ENCODE results near the gene CCDC192.

The CCDC192 gene

GRCh38 chr5:127941646-127942045, 238.5 kb downstream of the CCDC192 start:
- POLR2A ChIA-PET, result no interaction called here
- CTCF ChIA-PET, result interaction anchor here (1.7 kb wide), 2 partner anchors 10 to 32 kb away, joined by 3 to 6 read pairs; no protein-coding TSS in a partner anchor

GRCh38 chr5:127942246-127943060, 239.3 kb downstream of the CCDC192 start:
- CTCF ChIA-PET, result interaction anchor here (1.7 kb wide), 1 partner anchor 33 kb away, joined by 6 read pairs; no protein-coding TSS in a partner anchor
- POLR2A ChIA-PET, result no interaction called here

More at GRCh38 chr5:127941646-127942045, 238.5 kb downstream of the CCDC192 start:
- DNase-seq (ENCODE audit: low read depth, low spot score), result no peak
- no peak overlapping the region for H3K4me3 ChIP-seq (ENCODE audit: low read depth, low read length)
- TF ChIP-seq CTCF (IDR thresholded peaks at IDR 0.05; ENCODE audit: insufficient read depth, low read length, missing control alignments), result no peak

DNA sequence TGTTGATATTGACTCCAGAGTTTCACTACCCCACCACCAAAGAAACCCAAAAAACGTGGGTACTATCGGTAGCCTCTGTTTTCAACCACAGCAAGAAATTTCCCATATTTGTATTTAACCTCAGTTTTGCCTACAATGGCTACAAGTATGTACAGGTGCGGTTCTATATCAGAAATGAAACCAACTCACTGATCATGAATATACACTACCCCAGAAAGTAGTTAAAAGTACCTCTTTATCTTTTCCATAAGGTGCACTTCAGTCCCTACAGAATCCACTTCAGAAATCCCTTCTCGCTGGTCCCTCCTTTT, 239.8 kb downstream of the CCDC192 start:
- TF ChIP-seq CTCF (IDR thresholded peaks at IDR 0.05; ENCODE audit: insufficient read depth, low read length, missing control alignments), result no peak
- POLR2A ChIA-PET, result no interaction called here
- no peak overlapping the region for H3K4me3 ChIP-seq (ENCODE audit: low read depth, low read length)
- no peak for DNase-seq (ENCODE audit: low read depth, low spot score)
- CTCF ChIA-PET, result no interaction called here

More at GRCh38 chr5:127942246-127943060, 239.3 kb downstream of the CCDC192 start:
- DNase-seq (ENCODE audit: low read depth, low spot score), result no peak
- no peak overlapping the region for H3K4me3 ChIP-seq (ENCODE audit: low read depth, low read length)
- TF ChIP-seq CTCF (IDR thresholded peaks at IDR 0.05; ENCODE audit: insufficient read depth, low read length, missing control alignments), result no peak

- TF ChIP-seq CTCF (IDR thresholded peaks at IDR 0.05; ENCODE audit: insufficient read depth, low read length, missing control alignments), result no peak
- ChIA-PET CTCF (no interaction called here), POLR2A (no interaction called here)
- H3K4me3 ChIP-seq (ENCODE audit: low read depth, low read length), result no peak overlapping the region
- DNase-seq (ENCODE audit: low read depth, low spot score), result no peak
Measured at GRCh38 chr5:127944125-127944524, 240.9 kb downstream of the CCDC192 start.

GRCh38 chr5:127947941-127948340, 244.8 kb downstream of the CCDC192 start:
- no peak for DNase-seq (ENCODE audit: low read depth, low spot score)
- POLR2A ChIA-PET, result no interaction called here
- no peak overlapping the region for H3K4me3 ChIP-seq (ENCODE audit: low read depth, low read length)
- CTCF ChIA-PET, result interaction anchor here (0.9 kb wide), 1 partner anchor 384 kb away, joined by 3 read pairs; no protein-coding TSS in a partner anchor
- TF ChIP-seq CTCF (IDR thresholded peaks at IDR 0.05; ENCODE audit: insufficient read depth, low read length, missing control alignments), result no peak

DNA sequence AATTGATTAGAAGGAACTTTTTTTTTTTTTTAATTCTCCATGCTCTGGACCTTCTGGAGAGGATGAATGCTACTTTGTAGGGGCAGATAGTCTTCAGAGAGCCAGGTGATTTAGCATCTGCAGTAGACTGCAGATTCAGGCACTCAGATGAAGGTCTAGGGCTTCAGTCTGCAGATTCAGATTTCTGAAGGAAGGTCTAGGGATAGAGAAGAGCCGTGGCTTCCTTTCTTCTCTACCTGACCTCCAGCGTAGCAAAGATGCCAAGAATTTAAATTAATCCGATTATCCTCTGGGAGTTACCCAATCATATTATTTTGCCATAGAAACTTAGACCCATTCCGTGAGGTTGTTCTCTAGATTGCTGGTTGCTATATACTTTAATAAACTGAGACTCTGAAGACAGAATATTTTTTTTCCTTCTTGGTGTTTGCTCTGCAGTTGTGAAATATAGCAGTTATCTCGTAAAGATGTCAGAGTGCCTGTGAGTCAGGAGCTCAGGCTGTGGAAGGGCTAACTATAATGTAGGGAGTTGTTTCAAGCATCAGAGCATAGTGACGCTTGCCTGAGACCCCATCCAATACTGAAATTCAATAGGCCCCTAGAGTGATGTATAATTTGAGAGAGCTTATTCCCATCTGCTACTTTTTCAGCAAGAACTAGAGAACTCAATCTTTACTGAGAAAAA, 247.7 kb downstream of the CCDC192 start:
- ChIA-PET CTCF (no interaction called here), POLR2A (no interaction called here)
- TF ChIP-seq CTCF (IDR thresholded peaks at IDR 0.05; ENCODE audit: insufficient read depth, low read length, missing control alignments), result no peak
- DNase-seq (ENCODE audit: low read depth, low spot score), result no peak
- H3K4me3 ChIP-seq (ENCODE audit: low read depth, low read length), result no peak overlapping the region

Data from AG04449 (cell line).